ENCODE data around the gene TNIP2.

TNIP2 gene

GRCh38 chr4:2798399-2799223, 42.5 kb upstream of the TNIP2 start:
- no peak for TF ChIP-seq JUND (IDR thresholded peaks at IDR 0.05; ENCODE audit: low read depth)
- in situ Hi-C loops (cut with HindIII; ENCODE audit: low pct_unique_long_range_greater_than_20kb, low sequenced_read_pairs): no loop called here
- no peak for DNase-seq (ENCODE audit: low read depth in 1 of 2, low spot score in 1 of 2)

GRCh38 chr4:2797545-2798305, 41.6 kb upstream of the TNIP2 start:
- TF ChIP-seq JUND (IDR thresholded peaks at IDR 0.05; ENCODE audit: low read depth): no peak
- in situ Hi-C loops (cut with HindIII; ENCODE audit: low pct_unique_long_range_greater_than_20kb, low sequenced_read_pairs): no loop called here
- DNase-seq (ENCODE audit: low read depth in 1 of 2, low spot score in 1 of 2): peak in 1 of 2 experiments; percentile 52

- no peak for DNase-seq (ENCODE audit: low read depth in 1 of 2, low spot score in 1 of 2)
- in situ Hi-C loops (cut with HindIII; ENCODE audit: low pct_unique_long_range_greater_than_20kb, low sequenced_read_pairs): no loop called here
- TF ChIP-seq JUND (IDR thresholded peaks at IDR 0.05; ENCODE audit: low read depth): no peak
These were observed 40.9 kb upstream of the TNIP2 start for GRCh38 chr4:2796849-2797544.

GRCh38 chr4:2795893-2796848, 40.0 kb upstream of the TNIP2 start:
- in situ Hi-C loops (cut with HindIII; ENCODE audit: low pct_unique_long_range_greater_than_20kb, low sequenced_read_pairs): no loop called here
- peak in 1 of 2 experiments; percentile 60 for DNase-seq (ENCODE audit: low read depth in 1 of 2, low spot score in 1 of 2)
- no peak for TF ChIP-seq JUND (IDR thresholded peaks at IDR 0.05; ENCODE audit: low read depth)

- no peak for DNase-seq (ENCODE audit: low read depth in 1 of 2, low spot score in 1 of 2)
- no peak for TF ChIP-seq JUND (IDR thresholded peaks at IDR 0.05; ENCODE audit: low read depth)
- in situ Hi-C loops (cut with HindIII; ENCODE audit: low pct_unique_long_range_greater_than_20kb, low sequenced_read_pairs): no loop called here
These were observed 39.3 kb upstream of the TNIP2 start for GRCh38 chr4:2795300-2795892.

- DNase-seq (ENCODE audit: low read depth in 1 of 2, low spot score in 1 of 2): no peak
- TF ChIP-seq JUND (IDR thresholded peaks at IDR 0.05; ENCODE audit: low read depth): no peak
- in situ Hi-C loops (cut with HindIII; ENCODE audit: low pct_unique_long_range_greater_than_20kb, low sequenced_read_pairs): no loop called here
These were observed 38.6 kb upstream of the TNIP2 start for GRCh38 chr4:2794486-2795299.

GRCh38 chr4:2793586-2794485, 37.7 kb upstream of the TNIP2 start:
- peak in 1 of 2 experiments; percentile 72 for DNase-seq (ENCODE audit: low read depth in 1 of 2, low spot score in 1 of 2)
- in situ Hi-C loops (cut with HindIII; ENCODE audit: low pct_unique_long_range_greater_than_20kb, low sequenced_read_pairs): no loop called here
- no peak for TF ChIP-seq JUND (IDR thresholded peaks at IDR 0.05; ENCODE audit: low read depth)

GRCh38 chr4:2792711-2793585, 36.8 kb upstream of the TNIP2 start, which contains the start of gene SH3BP2:
SH3BP2 (plus strand) TSS chr4:2793085; CDS start chr4:2820618, 27,533 bp downstream.
- DNase-seq (ENCODE audit: low read depth in 1 of 2, low spot score in 1 of 2): peak; percentile 74 to 85
- TF ChIP-seq JUND (IDR thresholded peaks at IDR 0.05; ENCODE audit: low read depth): no peak
- in situ Hi-C loops (cut with HindIII; ENCODE audit: low pct_unique_long_range_greater_than_20kb, low sequenced_read_pairs): no loop called here

- in situ Hi-C loops (cut with HindIII; ENCODE audit: low pct_unique_long_range_greater_than_20kb, low sequenced_read_pairs): no loop called here
These were observed 36.2 kb upstream of the TNIP2 start for GRCh38 chr4:2792396-2792710.

More at GRCh38 chr4:2792396-2792710, 36.2 kb upstream of the TNIP2 start:
- no peak for TF ChIP-seq JUND (IDR thresholded peaks at IDR 0.05; ENCODE audit: low read depth)
- no peak for DNase-seq (ENCODE audit: low read depth in 1 of 2, low spot score in 1 of 2)
